ENCODE results near the gene ZDHHC4. TPM values are rescaled to one million over a fixed set of nuclear protein-coding genes. Genes with fewer than 3 reads are reported as not detected.

ZDHHC4 gene
- total RNA-seq, 4 donors from 2014 or later, result 6.4 to 53.8 (median 26.1) TPM

DNA sequence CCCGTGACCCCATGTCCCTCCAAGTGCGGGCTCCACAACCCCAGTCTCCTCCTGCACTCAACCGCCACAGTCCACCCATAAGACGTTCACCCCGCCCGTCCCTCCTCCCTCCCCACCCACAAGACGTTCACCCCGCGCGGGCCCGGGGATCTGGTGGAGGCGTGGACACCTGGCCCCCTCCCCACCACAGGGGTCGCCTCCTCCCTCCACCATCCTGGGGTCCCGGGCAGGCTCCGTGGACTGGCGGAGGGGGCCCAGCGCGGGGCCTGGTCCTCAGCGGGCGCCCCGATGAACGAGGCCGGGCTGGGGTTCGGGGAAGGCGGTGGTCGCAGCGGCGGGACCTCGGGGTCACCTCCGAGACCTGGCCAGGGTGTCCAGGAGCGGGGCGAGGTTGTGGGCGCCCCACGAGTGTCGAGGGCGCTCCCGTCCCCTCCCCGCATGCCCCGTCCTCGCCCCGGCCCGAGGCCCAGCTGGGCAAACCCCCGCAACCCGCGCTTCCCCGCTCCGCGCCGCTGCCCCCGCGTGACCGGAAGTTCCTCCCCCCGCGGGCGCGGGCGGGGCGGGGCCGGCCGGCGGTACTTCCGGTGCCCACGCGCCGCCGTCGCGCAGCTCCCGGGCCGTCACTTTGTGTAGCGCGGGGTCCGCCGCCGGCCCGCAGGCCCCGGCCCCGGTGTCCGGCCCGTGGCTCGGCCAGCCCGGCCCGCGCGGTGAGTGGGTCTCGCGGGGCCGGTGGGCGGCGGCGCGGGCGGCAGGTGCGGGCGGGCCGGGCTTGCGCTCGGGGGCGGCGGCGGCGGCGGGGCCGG is 59.7 kb downstream of the ZDHHC4 start, which contains the start of gene ZNF316:
TSS of gene ZNF316 (plus strand) at position 578 of the 803 bp plus-strand sequence. CDS start 5,092 bp downstream, outside the sequence.
- TF ChIP-seq POLR2AphosphoS5 (IDR thresholded peaks at IDR 0.05) (peak in 2 of 3 donors; percentile 55 to 73), POLR2A (IDR thresholded peaks at IDR 0.05) (peak; percentile 31), EP300 (IDR thresholded peaks at IDR 0.05; ENCODE audit: low read depth) (no peak)
- TF ChIP-seq, protein P1, sequence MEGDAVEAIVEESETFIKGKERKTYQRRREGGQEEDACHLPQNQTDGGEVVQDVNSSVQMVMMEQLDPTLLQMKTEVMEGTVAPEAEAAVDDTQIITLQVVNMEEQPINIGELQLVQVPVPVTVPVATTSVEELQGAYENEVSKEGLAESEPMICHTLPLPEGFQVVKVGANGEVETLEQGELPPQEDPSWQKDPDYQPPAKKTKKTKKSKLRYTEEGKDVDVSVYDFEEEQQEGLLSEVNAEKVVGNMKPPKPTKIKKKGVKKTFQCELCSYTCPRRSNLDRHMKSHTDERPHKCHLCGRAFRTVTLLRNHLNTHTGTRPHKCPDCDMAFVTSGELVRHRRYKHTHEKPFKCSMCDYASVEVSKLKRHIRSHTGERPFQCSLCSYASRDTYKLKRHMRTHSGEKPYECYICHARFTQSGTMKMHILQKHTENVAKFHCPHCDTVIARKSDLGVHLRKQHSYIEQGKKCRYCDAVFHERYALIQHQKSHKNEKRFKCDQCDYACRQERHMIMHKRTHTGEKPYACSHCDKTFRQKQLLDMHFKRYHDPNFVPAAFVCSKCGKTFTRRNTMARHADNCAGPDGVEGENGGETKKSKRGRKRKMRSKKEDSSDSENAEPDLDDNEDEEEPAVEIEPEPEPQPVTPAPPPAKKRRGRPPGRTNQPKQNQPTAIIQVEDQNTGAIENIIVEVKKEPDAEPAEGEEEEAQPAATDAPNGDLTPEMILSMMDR (IDR thresholded peaks at IDR 0.05), result no peak
- peaks cover 0 to 4% (median 0%) of the 10 kb centered on the region in 4 donors for H3K36me3 ChIP-seq
- H3K9me3 ChIP-seq, result no peaks in the 10 kb centered on the region
- H3K27me3 ChIP-seq, result no peaks in the 10 kb centered on the region
- peak within 1 kb of the TSS; percentile 63 to 98 (median 95) for H3K4me3 ChIP-seq
- peak; percentile 64 for DNase-seq
- peaks cover 7 to 25% (median 16%) of the 10 kb centered on the region in 4 donors for H3K4me1 ChIP-seq
- intact Hi-C loops (cut with DNase I; ENCODE audit: low total_unique reads) (loop anchor here (5.0 kb wide), 1 partner anchor 930 kb away; the partner anchor contains the start of gene MIOS), in situ Hi-C loops (cut with MboI; ENCODE audit: low pct_ligation_motif_present in 1 of 4, low pct_unique_long_range_greater_than_20kb in 1 of 4, low sequenced_read_pairs in 3 of 4) (no loop called here)
- WGBS, 2 donors (ENCODE audit: low coverage in 1 of 2), result 3% methylated on average over 19 of the region's 104 CpGs; no CpG with 5 or more reads in 1 of the 2 donors
- H3K27ac ChIP-seq, result peak within 1 kb of the TSS; percentile 78 to 87 (median 86)

DNA sequence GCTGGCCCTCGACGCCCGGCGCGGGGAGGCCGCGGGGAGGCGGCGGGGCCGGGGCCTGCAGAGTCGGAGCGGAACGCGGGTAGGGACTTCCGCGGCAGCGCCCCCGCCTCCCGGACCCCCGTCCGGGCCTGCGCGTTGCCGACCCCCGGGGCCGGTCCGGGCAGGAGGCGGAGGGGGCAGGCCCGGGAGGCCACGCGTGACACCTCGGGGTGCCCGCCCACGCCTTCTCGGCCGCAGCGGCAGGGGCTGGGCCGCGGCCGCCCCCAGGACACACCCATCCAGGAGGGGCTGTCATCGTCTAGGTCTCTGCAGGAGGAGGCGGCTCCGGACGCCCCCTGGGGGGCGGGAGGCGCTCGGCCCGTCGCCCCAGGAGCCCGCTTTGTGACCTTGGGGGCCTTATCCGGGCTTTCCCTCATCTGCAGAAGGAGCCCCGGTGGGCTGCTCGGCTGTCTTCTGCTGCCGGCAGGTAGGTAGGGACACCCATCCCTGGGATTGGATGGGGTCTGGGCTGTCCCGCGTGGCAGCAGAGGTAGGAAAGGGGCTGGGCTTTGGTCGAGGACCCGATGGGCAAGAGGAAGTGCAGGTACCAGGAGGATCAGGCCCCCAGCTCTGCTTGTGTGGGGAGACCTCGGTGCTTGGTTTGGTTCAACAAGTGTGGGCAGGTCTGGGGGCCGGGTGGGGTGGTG is 60.4 kb downstream of the ZDHHC4 start:
- Histone ChIP-seq H3K27ac (peak overlapping the region; percentile 59 to 76 (median 67)), H3K4me1 (peaks cover 7 to 25% (median 16%) of the 10 kb centered on the region in 4 donors), H3K36me3 (peaks cover 0 to 8% (median under 1%) of the 10 kb centered on the region in 4 donors), H3K9me3 (no peaks in the 10 kb centered on the region), H3K27me3 (no peaks in the 10 kb centered on the region), H3K4me3 (peak overlapping the region; percentile 63 to 96 (median 94))
- WGBS, 2 donors (ENCODE audit: low coverage in 1 of 2), result 2% methylated on average over 14 of the region's 60 CpGs; no CpG with 5 or more reads in 1 of the 2 donors
- TF ChIP-seq POLR2AphosphoS5 (IDR thresholded peaks at IDR 0.05), result no peak
- TF ChIP-seq, protein P1 (IDR thresholded peaks at IDR 0.05), result peak in 4 of 5 experiments; percentile 20 to 32 (median 26)
- TF ChIP-seq POLR2A (IDR thresholded peaks at IDR 0.05), result no peak
- no peak for TF ChIP-seq EP300 (IDR thresholded peaks at IDR 0.05; ENCODE audit: low read depth)
- intact Hi-C loops (cut with DNase I; ENCODE audit: low total_unique reads), result loop anchor here (5.0 kb wide), 1 partner anchor 930 kb away; the partner anchor contains the start of gene MIOS
- peak; percentile 41 for DNase-seq
- in situ Hi-C loops (cut with MboI; ENCODE audit: low pct_ligation_motif_present in 1 of 4, low pct_unique_long_range_greater_than_20kb in 1 of 4, low sequenced_read_pairs in 3 of 4), result no loop called here

Other genes with a start within 250 kb of the ZDHHC4 start
- gene FAM220A, start 228.5 kb upstream of the ZDHHC4 start, total RNA-seq, result 10 to 100 TPM; 13.4 to 50.7 (median 15.0) TPM
- gene RAC1, start 202.9 kb upstream of the ZDHHC4 start, total RNA-seq, result 100 to 1,000 TPM; 102 to 196 (median 164) TPM
- gene DAGLB, start 129.5 kb upstream of the ZDHHC4 start, total RNA-seq, result 10 to 100 TPM in 3 of 4 donors, 1 to 10 TPM in 1; 5.2 to 59.1 (median 24.3) TPM
- gene KDELR2, start 93.3 kb upstream of the ZDHHC4 start, total RNA-seq, result 100 to 1,000 TPM in 2 of 4 donors, 10 to 100 TPM in 2; 71.4 to 156 (median 101) TPM
- 1 to 10 TPM in 1 of 4 donors, under 1 TPM in 3; 0.20 to 1.1 (median 0.66) TPM for gene GRID2IP, start 26.0 kb upstream of the ZDHHC4 start, total RNA-seq
- gene INTS15, start 12.6 kb downstream of the ZDHHC4 start, total RNA-seq, result 10 to 100 TPM; 21.8 to 56.5 (median 32.6) TPM
- gene ZNF853, start 38.2 kb downstream of the ZDHHC4 start, total RNA-seq, result 10 to 100 TPM in 1 of 4 donors, 1 to 10 TPM in 3; 2.9 to 18.7 (median 7.3) TPM
- 100 to 1,000 TPM in 1 of 4 donors, 10 to 100 TPM in 3; 15.3 to 188 (median 50.9) TPM for gene ZNF316, start 59.9 kb downstream of the ZDHHC4 start, total RNA-seq
- gene ZNF12, start 129.5 kb downstream of the ZDHHC4 start, total RNA-seq, result 100 to 1,000 TPM in 1 of 4 donors, 10 to 100 TPM in 3; 17.5 to 171 (median 33.8) TPM
- under 1 TPM in 1 of 4 donors, not detected in 3; 0.68 TPM for gene RSPH10B2, start 176.6 kb downstream of the ZDHHC4 start, total RNA-seq
- 10 to 100 TPM; 37.4 to 58.6 (median 52.1) TPM for gene CCZ1B, start 248.8 kb downstream of the ZDHHC4 start, total RNA-seq

Data from transverse colon (tissue), 4 donors.